ENCODE data around the gene PSMG4.
A peak's percentile ranks its signal among the peaks of the same experiment; 100 is the strongest.

Gene PSMG4

DNA sequence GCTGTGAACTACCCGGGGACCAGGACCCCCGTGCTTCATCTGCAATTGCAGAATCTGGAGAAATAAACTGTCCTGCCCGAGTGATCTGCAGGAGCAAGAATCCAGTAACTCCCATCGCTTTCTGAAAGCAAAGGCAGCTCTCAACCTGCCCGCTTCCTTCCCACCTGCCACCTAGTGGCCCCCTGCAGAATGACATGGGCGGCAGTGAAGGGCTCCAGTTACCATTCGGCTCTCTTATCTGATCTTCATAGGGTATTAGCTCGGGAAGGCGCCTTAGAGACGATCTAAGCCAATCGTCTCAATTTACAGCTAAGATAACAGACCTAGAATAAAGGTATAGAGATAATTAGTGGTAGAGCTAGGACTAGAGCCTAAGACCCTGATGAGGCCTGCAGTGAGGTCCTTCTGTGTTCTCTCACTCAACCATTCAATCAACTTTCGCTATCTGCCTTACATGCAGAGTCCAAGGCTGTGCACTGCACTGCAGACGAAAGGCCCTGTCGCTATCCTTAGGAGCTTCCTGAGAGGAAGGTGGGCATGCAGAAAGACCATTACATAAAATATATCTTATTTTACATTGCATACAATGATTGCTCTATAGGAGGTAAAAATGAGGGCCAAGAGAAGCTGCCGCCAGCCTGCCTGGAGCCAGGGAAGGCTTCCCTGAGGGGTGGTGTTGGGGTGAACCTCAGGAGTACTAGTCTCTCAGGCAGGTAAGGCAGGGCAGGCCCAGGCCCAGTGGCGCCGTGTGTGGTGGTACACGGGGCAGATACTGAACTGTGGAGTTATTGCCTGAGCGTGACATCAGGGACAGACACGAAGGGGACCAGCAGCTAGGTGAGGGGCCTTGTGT is 7.1 kb upstream of the PSMG4 start:
- ChIA-PET POLR2A (interaction anchor here (0.6 to 3.1 kb wide), 11 partner anchors 21 to 770 kb away, joined by 3 to 26 read pairs (median 6); partner anchors contain the start of genes BPHL, NQO2, TUBB2A and TUBB2B), CTCF (interaction anchor here (0.6 to 7.1 kb wide), 49 partner anchors 8 to 590 kb away, joined by 3 to 72 read pairs (median 4); partner anchors contain the start of genes TUBB2A and TUBB2B)
- no peaks in the 10 kb centered on the region for H3K9me3 ChIP-seq (ENCODE audit: control insufficient read depth, insufficient read depth, low read depth, low read length)
- no peaks in the 10 kb centered on the region for H3K36me3 ChIP-seq (ENCODE audit: control insufficient read depth in 2 of 2, insufficient read depth in 1 of 2, low read length in 2 of 2)
- no peak overlapping the region for H3K4me3 ChIP-seq (ENCODE audit: low read depth, low read length)
- H3K27ac ChIP-seq (ENCODE audit: extremely low read depth, low read depth, low read length), result no peak overlapping the region
- peaks cover 6% of the 10 kb centered on the region; the same call in 1 of the 2 replicates for H3K4me1 ChIP-seq (ENCODE audit: control insufficient read depth, insufficient read depth, low read length)
- 0 out of 2 replicates have a peak, but pooled peaks have one; percentile 23 for TF ChIP-seq ZNF600 (tag by site-specific recombination; IDR thresholded peaks at IDR 0.05)
- 0 out of 2 replicates have a peak, but pooled peaks have one; percentile 39 for TF ChIP-seq ZNF184 (tag by site-specific recombination; IDR thresholded peaks at IDR 0.05)
- TF ChIP-seq ZBTB6 (tag by site-specific recombination; IDR thresholded peaks at IDR 0.05), result peak; percentile 84
- TF ChIP-seq ZEB2 (tag by site-specific recombination; IDR thresholded peaks at IDR 0.05), result peak; percentile 49; the same call in 1 of the 2 replicates
- TF ChIP-seq ZNF677 (tag by site-specific recombination; IDR thresholded peaks at IDR 0.05), result no peak
- TF ChIP-seq TRIM28 (IDR thresholded peaks at IDR 0.05; ENCODE audit: borderline replicate concordance, low read length), result peak; percentile 72; the same call in 1 of the 2 replicates
- TF ChIP-seq ZNF335 (tag by site-specific recombination; conservative IDR thresholded peaks at IDR 0.05), result peak; percentile 37
- TF ChIP-seq KLF7 (tag by site-specific recombination; IDR thresholded peaks at IDR 0.05; ENCODE audit: borderline replicate concordance), result peak; percentile 99
- TF ChIP-seq ZNF654 (tag by site-specific recombination; IDR thresholded peaks at IDR 0.05; ENCODE audit: low read depth), result peak; percentile 71
- 0 out of 2 replicates have a peak, but pooled peaks have one; percentile 26 for TF ChIP-seq ZNF692 (tag by site-specific recombination; IDR thresholded peaks at IDR 0.05)
- no peak for TF ChIP-seq ZNF140 (tag by site-specific recombination; IDR thresholded peaks at IDR 0.05)
- peak; percentile 93 for TF ChIP-seq ZNF561 (tag by site-specific recombination; IDR thresholded peaks at IDR 0.05; ENCODE audit: borderline replicate concordance)
- TF ChIP-seq ZNF510 (tag by site-specific recombination; IDR thresholded peaks at IDR 0.05; ENCODE audit: insufficient replicate concordance), result no peak
- peak; percentile 97 for TF ChIP-seq KLF8 (tag by site-specific recombination; IDR thresholded peaks at IDR 0.05)
- TF ChIP-seq IKZF3 (tag by site-specific recombination; IDR thresholded peaks at IDR 0.05), result 0 out of 2 replicates have a peak, but pooled peaks have one; percentile 28
- no peak for TF ChIP-seq FEZF1 (tag by site-specific recombination; IDR thresholded peaks at IDR 0.05)
- peak; percentile 56; the same call in 1 of the 2 replicates for TF ChIP-seq KLF10 (tag by site-specific recombination; IDR thresholded peaks at IDR 0.05)
- 0 out of 2 replicates have a peak, but pooled peaks have one; percentile 24 for TF ChIP-seq WT1 (tag by site-specific recombination; IDR thresholded peaks at IDR 0.05)
- TF ChIP-seq ZBTB8A (tag by site-specific recombination; IDR thresholded peaks at IDR 0.05), result peak; percentile 65
- TF ChIP-seq SP7 (tag by site-specific recombination; IDR thresholded peaks at IDR 0.05), result peak; percentile 52; the same call in 1 of the 2 replicates
- TF ChIP-seq ZNF585B (tag by site-specific recombination; IDR thresholded peaks at IDR 0.05), result no peak
- TF ChIP-seq ZNF2 (tag by site-specific recombination; IDR thresholded peaks at IDR 0.05), result peak; percentile 95
- TF ChIP-seq ZNF629 (tag by site-specific recombination; IDR thresholded peaks at IDR 0.05), result peak; percentile 46; the same call in 1 of the 2 replicates
- peak; percentile 32; the same call in 1 of the 2 replicates for TF ChIP-seq ZNF610 (tag by site-specific recombination; IDR thresholded peaks at IDR 0.05; ENCODE audit: borderline replicate concordance)
- TF ChIP-seq, protein P1, sequence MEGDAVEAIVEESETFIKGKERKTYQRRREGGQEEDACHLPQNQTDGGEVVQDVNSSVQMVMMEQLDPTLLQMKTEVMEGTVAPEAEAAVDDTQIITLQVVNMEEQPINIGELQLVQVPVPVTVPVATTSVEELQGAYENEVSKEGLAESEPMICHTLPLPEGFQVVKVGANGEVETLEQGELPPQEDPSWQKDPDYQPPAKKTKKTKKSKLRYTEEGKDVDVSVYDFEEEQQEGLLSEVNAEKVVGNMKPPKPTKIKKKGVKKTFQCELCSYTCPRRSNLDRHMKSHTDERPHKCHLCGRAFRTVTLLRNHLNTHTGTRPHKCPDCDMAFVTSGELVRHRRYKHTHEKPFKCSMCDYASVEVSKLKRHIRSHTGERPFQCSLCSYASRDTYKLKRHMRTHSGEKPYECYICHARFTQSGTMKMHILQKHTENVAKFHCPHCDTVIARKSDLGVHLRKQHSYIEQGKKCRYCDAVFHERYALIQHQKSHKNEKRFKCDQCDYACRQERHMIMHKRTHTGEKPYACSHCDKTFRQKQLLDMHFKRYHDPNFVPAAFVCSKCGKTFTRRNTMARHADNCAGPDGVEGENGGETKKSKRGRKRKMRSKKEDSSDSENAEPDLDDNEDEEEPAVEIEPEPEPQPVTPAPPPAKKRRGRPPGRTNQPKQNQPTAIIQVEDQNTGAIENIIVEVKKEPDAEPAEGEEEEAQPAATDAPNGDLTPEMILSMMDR (tag by site-specific recombination; IDR thresholded peaks at IDR 0.05), result peak; percentile 83
- peak; percentile 94 for TF ChIP-seq KLF1 (tag by site-specific recombination; IDR thresholded peaks at IDR 0.05)
- no peak for TF ChIP-seq ZNF133 (tag by site-specific recombination; IDR thresholded peaks at IDR 0.05)
- peak; percentile 96 for TF ChIP-seq ZNF239 (tag by site-specific recombination; IDR thresholded peaks at IDR 0.05)
- 0 out of 2 replicates have a peak, but pooled peaks have one; percentile 15 for TF ChIP-seq ZBTB44 (tag by site-specific recombination; IDR thresholded peaks at IDR 0.05)
- peak; percentile 82 for TF ChIP-seq ZBTB17 (tag by site-specific recombination; IDR thresholded peaks at IDR 0.05)
- no peak for TF ChIP-seq ZNF174 (tag by site-specific recombination; IDR thresholded peaks at IDR 0.05)
- peak; percentile 41; the same call in 1 of the 2 replicates for TF ChIP-seq ZSCAN30 (tag by site-specific recombination; IDR thresholded peaks at IDR 0.05)

Measured in HEK293 (cell line).